Mesothelial cell of epicardium (in vitro differentiated cells): ENCODE measurements around the gene PRPF6. TPM values are rescaled to one million over a fixed set of nuclear protein-coding genes. Genes with fewer than 3 reads are reported as not detected.

ENCODE experiments used
- DNase-seq, 2 experiments: peaks; one replicate each; pipeline ENCODE4 v3.0.0; 2021; ENCODE audit warnings: low spot score in 2 of 2; ENCODE audit not compliant: unreplicated experiment in 2 of 2
- H3K27ac Mint-ChIP-seq: 2 replicates; pipeline ENCODE4 v1.8.0; 2021; ENCODE audit warnings: mixed read lengths
- H3K27me3 Mint-ChIP-seq: 2 replicates; pipeline ENCODE4 v1.8.0; 2021; ENCODE audit warnings: low read depth, mixed read lengths
- H3K36me3 Mint-ChIP-seq: 2 replicates; pipeline ENCODE4 v1.8.0; 2021; ENCODE audit warnings: mixed read lengths
- H3K4me1 Mint-ChIP-seq: 2 replicates; pipeline ENCODE4 v1.8.0; 2021; ENCODE audit warnings: mixed read lengths
- H3K4me3 Mint-ChIP-seq: 2 replicates; pipeline ENCODE4 v1.8.0; 2021; ENCODE audit warnings: mild to moderate bottlenecking, moderate library complexity, mixed read lengths
- H3K9me3 Mint-ChIP-seq: 2 replicates; pipeline ENCODE4 v1.8.0; 2021; ENCODE audit warnings: mixed read lengths
- CTCF ChIP-seq: fragments of 200-600 bp; sonication (generic); IDR thresholded peaks from one replicate; pipeline ENCODE4 v1.5.0; 2021; ENCODE audit warnings: antibody characterized with exemption; ENCODE audit not compliant: unreplicated experiment
- total RNA-seq: library from RNA; stranded (reverse); gene quantifications from 3 replicates; pipeline ENCODE4 v1.2.1, GENCODE V29; 2021

Gene PRPF6
- 65.2 to 68.2 TPM (median 65.9 TPM) in 3 replicates for total RNA-seq

GRCh38 chr20:63980806-63981728 lies at the start of gene PRPF6:
Gene PRPF6, plus strand, starts transcription at chr20:63981132. Its CDS starts 114 bp downstream, at chr20:63981246.
- Mint-ChIP-seq H3K9me3 (no peaks in the 10 kb centered on the region), H3K27ac (peak within 1 kb of the TSS; percentile 98), H3K27me3 (peaks cover 19% of the 10 kb centered on the region), H3K4me1 (peaks cover 35% of the 10 kb centered on the region), H3K4me3 (peak within 1 kb of the TSS; percentile 95), H3K36me3 (peaks cover 17% of the 10 kb centered on the region)
- TF ChIP-seq CTCF, result peak; percentile 65
- peak; percentile 92 for DNase-seq

- Mint-ChIP-seq H3K4me1 (no peaks in the 10 kb centered on the region), H3K27me3 (no peaks in the 10 kb centered on the region), H3K36me3 (peaks cover 41% of the 10 kb centered on the region), H3K4me3 (no peak overlapping the region), H3K27ac (no peak overlapping the region), H3K9me3 (no peaks in the 10 kb centered on the region)
- DNase-seq, result no peak
- TF ChIP-seq CTCF, result no peak
Observed at GRCh38 chr20:63931735-63932134, 49.2 kb upstream of the PRPF6 start.

GRCh38 chr20:63932606-63933160 lies 48.2 kb upstream of the PRPF6 start:
- DNase-seq, result no peak
- H3K4me3 Mint-ChIP-seq, result no peak overlapping the region
- no peaks in the 10 kb centered on the region for H3K4me1 Mint-ChIP-seq
- H3K36me3 Mint-ChIP-seq, result peaks cover 45% of the 10 kb centered on the region
- no peaks in the 10 kb centered on the region for H3K9me3 Mint-ChIP-seq
- H3K27me3 Mint-ChIP-seq, result no peaks in the 10 kb centered on the region
- no peak for TF ChIP-seq CTCF
- H3K27ac Mint-ChIP-seq, result no peak overlapping the region

GRCh38 chr20:63933646-63934045 lies 47.3 kb upstream of the PRPF6 start:
- H3K4me1 Mint-ChIP-seq, result no peaks in the 10 kb centered on the region
- no peak overlapping the region for H3K4me3 Mint-ChIP-seq
- H3K27me3 Mint-ChIP-seq, result no peaks in the 10 kb centered on the region

More at GRCh38 chr20:63933646-63934045, 47.3 kb upstream of the PRPF6 start:
- Mint-ChIP-seq H3K27ac (no peak overlapping the region), H3K36me3 (peaks cover 42% of the 10 kb centered on the region), H3K9me3 (no peaks in the 10 kb centered on the region)
- TF ChIP-seq CTCF, result no peak
- DNase-seq, result no peak
